Type B pancreatic cell (in vitro differentiated cells): ENCODE results near the gene STKLD1. TPM values are rescaled to one million over a fixed set of nuclear protein-coding genes. Genes with fewer than 3 reads are reported as not detected.

Source experiments
- DNase-seq: peaks from one replicate; pipeline ENCODE4 v3.0.0; 2021; ENCODE audit warnings: mixed read lengths; ENCODE audit not compliant: unreplicated experiment; ENCODE audit errors: extremely low spot score
- H3K27ac Mint-ChIP-seq: 2 replicates; pipeline ENCODE4 v1.8.0; 2021; ENCODE audit warnings: mild to moderate bottlenecking, mixed read lengths
- H3K27me3 Mint-ChIP-seq: 2 replicates; pipeline ENCODE4 v1.8.0; 2021; ENCODE audit warnings: mixed read lengths
- H3K36me3 Mint-ChIP-seq: 2 replicates; pipeline ENCODE4 v1.8.0; 2021; ENCODE audit warnings: mixed read lengths
- H3K4me1 Mint-ChIP-seq: one replicate; pipeline ENCODE4 v1.8.0; 2021; ENCODE audit warnings: mixed read lengths; ENCODE audit not compliant: unreplicated experiment
- H3K4me3 Mint-ChIP-seq: 2 replicates; pipeline ENCODE4 v1.8.0; 2021; ENCODE audit warnings: mild to moderate bottlenecking, mixed read lengths
- H3K9me3 Mint-ChIP-seq: 2 replicates; pipeline ENCODE4 v1.8.0; 2021; ENCODE audit warnings: mixed read lengths
- total RNA-seq: library from RNA; stranded (reverse); gene quantifications from 2 replicates; pipeline ENCODE4 v1.2.1, GENCODE V29; 2021; ENCODE audit warnings: low replicate concordance
- TF ChIP-seq, protein P1 (sequence below): fragments of 200-600 bp; sonication (generic); conservative IDR thresholded peaks from 2 replicates; pipeline ENCODE4 v1.5.0; 2021; ENCODE audit warnings: antibody characterized with exemption, mild to moderate bottlenecking

The STKLD1 gene
- total RNA-seq, 1 donor from 2014 or later, result 3.9 TPM

DNA sequence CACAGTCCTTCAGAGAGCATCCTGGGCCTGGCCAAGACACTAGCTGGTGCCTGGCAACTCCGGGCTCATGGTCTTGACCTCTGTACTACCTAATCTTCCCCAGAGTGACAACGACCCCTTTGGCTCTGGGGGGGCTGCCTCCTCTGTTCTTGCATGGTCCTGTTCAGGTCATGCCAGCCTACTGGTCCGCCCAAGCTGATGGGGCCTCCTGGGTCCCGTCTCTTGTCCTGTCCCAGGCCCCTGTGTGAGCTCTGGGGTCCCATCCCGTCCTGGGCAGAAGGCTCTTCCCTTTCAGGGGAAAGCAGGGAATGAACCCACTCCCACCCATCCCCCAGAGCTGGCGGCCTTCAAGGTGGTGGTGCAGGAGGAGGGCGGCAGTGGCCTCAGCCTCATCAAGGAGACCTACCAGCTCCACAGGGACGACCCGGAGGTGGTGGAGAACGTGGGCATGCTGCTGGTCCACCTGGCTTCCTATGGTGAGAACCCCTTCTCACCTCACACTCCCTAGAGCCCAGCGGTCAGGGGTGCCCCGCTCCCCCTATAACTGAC lies 28.4 kb downstream of the STKLD1 start:
- no peak for DNase-seq
- Mint-ChIP-seq H3K4me3 (no peak overlapping the region), H3K27ac (peak overlapping the region; percentile 32), H3K27me3 (no peaks in the 10 kb centered on the region), H3K4me1 (peaks cover 5% of the 10 kb centered on the region), H3K36me3 (peaks cover 5% of the 10 kb centered on the region), H3K9me3 (no peaks in the 10 kb centered on the region)
- TF ChIP-seq, protein P1, sequence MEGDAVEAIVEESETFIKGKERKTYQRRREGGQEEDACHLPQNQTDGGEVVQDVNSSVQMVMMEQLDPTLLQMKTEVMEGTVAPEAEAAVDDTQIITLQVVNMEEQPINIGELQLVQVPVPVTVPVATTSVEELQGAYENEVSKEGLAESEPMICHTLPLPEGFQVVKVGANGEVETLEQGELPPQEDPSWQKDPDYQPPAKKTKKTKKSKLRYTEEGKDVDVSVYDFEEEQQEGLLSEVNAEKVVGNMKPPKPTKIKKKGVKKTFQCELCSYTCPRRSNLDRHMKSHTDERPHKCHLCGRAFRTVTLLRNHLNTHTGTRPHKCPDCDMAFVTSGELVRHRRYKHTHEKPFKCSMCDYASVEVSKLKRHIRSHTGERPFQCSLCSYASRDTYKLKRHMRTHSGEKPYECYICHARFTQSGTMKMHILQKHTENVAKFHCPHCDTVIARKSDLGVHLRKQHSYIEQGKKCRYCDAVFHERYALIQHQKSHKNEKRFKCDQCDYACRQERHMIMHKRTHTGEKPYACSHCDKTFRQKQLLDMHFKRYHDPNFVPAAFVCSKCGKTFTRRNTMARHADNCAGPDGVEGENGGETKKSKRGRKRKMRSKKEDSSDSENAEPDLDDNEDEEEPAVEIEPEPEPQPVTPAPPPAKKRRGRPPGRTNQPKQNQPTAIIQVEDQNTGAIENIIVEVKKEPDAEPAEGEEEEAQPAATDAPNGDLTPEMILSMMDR, result no peak

DNA sequence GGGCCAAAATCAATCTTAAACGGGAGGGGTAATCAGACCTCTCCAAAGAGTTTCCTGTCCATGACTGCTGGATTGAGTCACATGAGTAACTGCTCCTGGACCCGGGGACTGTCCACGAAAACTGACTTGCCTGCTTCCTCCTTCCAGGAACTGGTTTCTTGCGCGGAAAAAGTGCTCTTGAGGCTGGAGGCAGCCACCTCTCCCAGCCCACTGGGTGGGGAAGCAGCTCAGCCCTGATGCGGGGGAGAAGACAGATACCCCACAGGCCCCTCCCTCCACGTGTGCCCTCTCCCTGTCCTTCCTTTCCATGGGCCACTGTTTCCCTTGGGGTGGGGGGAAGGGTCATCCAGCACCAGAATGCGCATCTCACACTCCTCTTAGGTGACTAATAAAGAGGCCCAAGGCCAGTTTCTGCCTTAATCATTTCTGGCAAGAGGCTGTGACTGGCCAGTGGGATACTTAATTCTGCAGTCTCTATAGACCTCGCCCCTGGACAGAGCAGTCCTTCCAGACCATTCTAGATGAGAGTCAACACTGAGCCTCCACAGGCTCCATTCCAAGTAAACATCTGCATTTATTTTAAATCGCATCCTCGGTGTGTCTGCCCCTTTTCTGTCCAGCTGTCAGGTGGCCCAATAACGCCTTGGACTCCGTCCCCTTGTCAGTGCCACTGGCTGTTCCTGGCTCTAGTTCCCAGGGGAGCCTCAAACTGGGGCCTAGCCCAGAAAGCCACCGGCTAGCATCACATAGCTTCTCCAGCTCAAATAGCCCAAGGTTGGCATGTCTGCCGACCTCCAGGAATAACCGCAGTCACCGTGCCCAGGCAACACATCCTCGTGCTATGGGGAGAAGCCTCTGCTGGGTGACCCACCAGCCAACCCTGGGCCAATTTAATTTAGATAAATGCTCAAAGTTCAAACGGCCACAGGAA lies 29.6 kb downstream of the STKLD1 start:
- Mint-ChIP-seq H3K27ac (no peak overlapping the region), H3K36me3 (peaks cover 5% of the 10 kb centered on the region), H3K4me1 (peaks cover 5% of the 10 kb centered on the region), H3K4me3 (no peak overlapping the region), H3K9me3 (no peaks in the 10 kb centered on the region), H3K27me3 (no peaks in the 10 kb centered on the region)
- TF ChIP-seq, protein P1, result no peak
- no peak for DNase-seq

DNA sequence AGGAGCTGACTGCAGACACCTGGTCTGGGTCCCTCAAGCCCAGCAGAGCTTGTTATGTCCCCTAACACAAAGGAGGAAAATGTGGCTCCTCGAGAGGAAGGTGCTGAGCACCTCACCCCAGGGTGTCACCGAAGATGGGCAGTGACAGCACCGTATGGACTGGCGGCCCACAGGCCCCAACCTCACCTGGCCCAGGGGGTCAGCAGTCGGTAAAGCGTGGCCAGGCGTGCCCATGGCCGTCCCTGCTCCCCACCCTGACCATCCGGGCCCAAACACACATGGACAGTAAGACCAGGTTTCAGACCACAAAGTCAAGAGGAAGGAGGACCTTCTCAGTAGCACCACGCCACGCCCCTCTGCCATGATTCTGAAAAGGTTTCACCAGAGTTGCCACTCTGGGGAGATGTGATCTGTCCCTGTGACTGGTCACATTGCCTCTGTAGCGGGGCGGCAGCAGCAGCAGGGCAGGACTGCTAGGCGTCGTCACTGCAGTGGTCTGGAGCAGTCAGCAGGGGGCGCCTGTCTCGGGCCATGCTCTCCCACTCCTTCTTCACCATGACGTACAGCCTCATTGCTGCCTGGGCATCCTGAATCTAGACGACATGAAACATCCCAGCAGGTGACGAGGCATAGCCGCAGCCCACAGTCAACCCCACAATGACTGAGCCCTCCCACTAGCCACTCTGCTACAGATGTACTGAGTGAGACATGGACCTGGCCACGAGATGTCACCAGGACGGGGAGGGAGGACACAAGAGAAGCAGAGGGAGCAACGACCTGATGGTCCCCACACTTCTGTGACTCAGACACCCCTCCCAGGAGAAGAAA lies 30.5 kb downstream of the STKLD1 start:
- peak; percentile 86 for DNase-seq
- H3K4me3 Mint-ChIP-seq, result no peak overlapping the region
- H3K27ac Mint-ChIP-seq, result peak overlapping the region; percentile 12
- H3K4me1 Mint-ChIP-seq, result peaks cover 5% of the 10 kb centered on the region
- H3K9me3 Mint-ChIP-seq, result no peaks in the 10 kb centered on the region
- H3K36me3 Mint-ChIP-seq, result peaks cover 5% of the 10 kb centered on the region
- TF ChIP-seq, protein P1, result peak; percentile 93
- no peaks in the 10 kb centered on the region for H3K27me3 Mint-ChIP-seq

DNA sequence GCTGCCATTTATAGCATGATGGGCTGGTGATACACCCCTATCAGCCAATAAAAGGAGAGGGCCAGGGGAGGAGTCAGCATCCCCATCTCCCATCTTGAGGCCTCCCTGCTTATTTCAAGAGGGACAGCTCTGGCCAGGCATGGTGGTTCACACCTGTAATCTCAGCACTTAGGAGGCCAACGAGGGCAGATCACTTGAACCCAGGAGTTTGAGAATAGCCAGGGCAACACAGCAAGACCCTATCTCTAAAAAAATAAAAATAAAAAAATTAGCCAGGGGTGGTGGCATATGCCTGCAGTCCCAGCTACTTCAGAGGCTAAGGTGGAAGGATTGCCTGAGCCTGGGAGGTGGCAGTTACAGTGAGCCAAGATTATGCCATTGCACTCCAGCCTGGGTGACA lies 31.9 kb downstream of the STKLD1 start:
- H3K27me3 Mint-ChIP-seq, result no peaks in the 10 kb centered on the region
- no peak overlapping the region for H3K4me3 Mint-ChIP-seq
- H3K9me3 Mint-ChIP-seq, result no peaks in the 10 kb centered on the region
- TF ChIP-seq, protein P1, result no peak
- no peak for DNase-seq
- no peak overlapping the region for H3K27ac Mint-ChIP-seq
- peaks cover 5% of the 10 kb centered on the region for H3K4me1 Mint-ChIP-seq
- peaks cover 5% of the 10 kb centered on the region for H3K36me3 Mint-ChIP-seq

DNA sequence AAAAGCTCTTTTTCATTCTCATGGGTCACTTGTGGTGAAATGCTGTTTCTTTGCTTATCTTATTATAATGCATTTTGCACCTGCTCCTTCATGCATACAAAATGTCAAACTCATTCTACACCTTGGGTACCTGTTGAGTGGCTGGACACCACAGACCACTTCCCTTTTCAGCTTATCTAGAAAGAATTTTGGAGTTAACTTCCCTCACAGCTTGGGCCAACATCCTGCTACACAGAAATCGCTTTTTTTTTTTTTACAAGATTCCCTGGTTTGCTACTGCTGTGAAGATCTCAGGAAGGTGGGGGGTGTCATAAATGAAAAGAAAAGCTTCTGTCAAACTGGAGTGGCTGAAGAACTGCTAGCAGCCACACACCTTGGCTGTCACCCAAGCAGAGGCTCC lies 39.0 kb downstream of the STKLD1 start:
- TF ChIP-seq, protein P1, result no peak
- Mint-ChIP-seq H3K27me3 (no peaks in the 10 kb centered on the region), H3K4me3 (no peak overlapping the region), H3K4me1 (peaks cover 20% of the 10 kb centered on the region), H3K36me3 (peaks cover 4% of the 10 kb centered on the region), H3K27ac (no peak overlapping the region), H3K9me3 (no peaks in the 10 kb centered on the region)
- no peak for DNase-seq
